HEK293 (cell line): ENCODE results near the gene OXCT2.
A peak's percentile ranks its signal among the peaks of the same experiment; 100 is the strongest.

ENCODE experiments used
- BCL11B ChIP-seq: fragments of 450-650 bp; formaldehyde crosslinking; IDR thresholded peaks from 2 replicates; pipeline ENCODE4 v1.5.1; 2016; ENCODE audit warnings: low read depth, missing biosample characterization, missing genetic modification characterization
- CTCF ChIP-seq: fragments of 450-650 bp; formaldehyde crosslinking; IDR thresholded peaks from 2 replicates; pipeline ENCODE4 v1.5.1; 2016; ENCODE audit warnings: missing biosample characterization, missing genetic modification characterization
- GLI4 ChIP-seq: fragments of 450-650 bp; formaldehyde crosslinking; IDR thresholded peaks from 2 replicates; pipeline ENCODE4 v1.5.1; 2016; ENCODE audit warnings: missing biosample characterization, missing genetic modification characterization
- GLIS1 ChIP-seq: fragments of 450-650 bp; formaldehyde crosslinking; IDR thresholded peaks from 2 replicates; pipeline ENCODE4 v1.5.1; 2016; ENCODE audit warnings: missing biosample characterization, missing genetic modification characterization
- HOXD13 ChIP-seq: sonication (generic); formaldehyde crosslinking; IDR thresholded peaks from 2 replicates; pipeline ENCODE4 v1.8.0; 2022; ENCODE audit warnings: missing genetic modification reagents, borderline replicate concordance
- IKZF3 ChIP-seq: fragments of 450-650 bp; IDR thresholded peaks from 2 replicates; pipeline ENCODE4 v1.5.0; 2018; ENCODE audit warnings: missing biosample characterization, mild to moderate bottlenecking, missing genetic modification characterization, moderate library complexity
- OVOL3 ChIP-seq: fragments of 450-650 bp; formaldehyde crosslinking; IDR thresholded peaks from 2 replicates; pipeline ENCODE4 v1.5.1; 2016; ENCODE audit warnings: missing biosample characterization, missing genetic modification characterization
- PBX3 ChIP-seq: sonication (generic); formaldehyde crosslinking; IDR thresholded peaks from 2 replicates; pipeline ENCODE4 v1.8.1; 2022; ENCODE audit warnings: mild to moderate bottlenecking, moderate library complexity, missing genetic modification reagents
- ZBTB1 ChIP-seq: fragments of 450-650 bp; formaldehyde crosslinking; IDR thresholded peaks from 2 replicates; pipeline ENCODE4 v1.5.1; 2016; ENCODE audit warnings: missing biosample characterization, missing genetic modification characterization
- ZBTB10 ChIP-seq: fragments of 450-650 bp; formaldehyde crosslinking; IDR thresholded peaks from 2 replicates; pipeline ENCODE4 v1.5.1; 2016; ENCODE audit warnings: missing biosample characterization, missing genetic modification characterization
- ZBTB21 ChIP-seq: fragments of 450-650 bp; formaldehyde crosslinking; IDR thresholded peaks from 2 replicates; pipeline ENCODE4 v1.5.1; 2017; ENCODE audit warnings: missing biosample characterization, missing genetic modification characterization
- ZBTB48 ChIP-seq: fragments of 450-650 bp; formaldehyde crosslinking; IDR thresholded peaks from 2 replicates; pipeline ENCODE4 v1.5.1; 2016; ENCODE audit warnings: missing biosample characterization, missing genetic modification characterization
- ZNF133 ChIP-seq: fragments of 450-650 bp; formaldehyde crosslinking; IDR thresholded peaks from 2 replicates; pipeline ENCODE4 v1.5.1; 2016; ENCODE audit warnings: missing biosample characterization, missing genetic modification characterization
- ZNF146 ChIP-seq: fragments of 450-650 bp; formaldehyde crosslinking; IDR thresholded peaks from 2 replicates; pipeline ENCODE4 v1.5.1; 2016; ENCODE audit warnings: missing biosample characterization, missing genetic modification characterization
- ZNF16 ChIP-seq: fragments of 450-650 bp; formaldehyde crosslinking; IDR thresholded peaks from 2 replicates; pipeline ENCODE4 v1.5.1; 2016; ENCODE audit warnings: low read depth, missing biosample characterization, missing genetic modification characterization
- ZNF302 ChIP-seq: fragments of 450-650 bp; formaldehyde crosslinking; IDR thresholded peaks from 2 replicates; pipeline ENCODE4 v1.5.1; 2016; ENCODE audit warnings: missing biosample characterization, missing genetic modification characterization, low read depth
- ZNF362 ChIP-seq: fragments of 450-650 bp; formaldehyde crosslinking; IDR thresholded peaks from 2 replicates; pipeline ENCODE4 v1.5.1; 2016; ENCODE audit warnings: missing biosample characterization, missing genetic modification characterization
- ZNF473 ChIP-seq: fragments of 450-650 bp; formaldehyde crosslinking; IDR thresholded peaks from 2 replicates; pipeline ENCODE4 v1.5.1; 2017; ENCODE audit warnings: missing biosample characterization, missing genetic modification characterization
- ZNF501 ChIP-seq: fragments of 450-650 bp; formaldehyde crosslinking; IDR thresholded peaks from 2 replicates; pipeline ENCODE4 v1.5.1; 2016; ENCODE audit warnings: missing biosample characterization, missing genetic modification characterization
- ZNF626 ChIP-seq: fragments of 450-650 bp; sonication (Bioruptor Pico); formaldehyde crosslinking; IDR thresholded peaks from 2 replicates; pipeline ENCODE4 v1.5.1; 2018; ENCODE audit warnings: missing biosample characterization, missing genetic modification characterization, inconsistent platforms
- ZNF645 ChIP-seq: fragments of 450-650 bp; formaldehyde crosslinking; IDR thresholded peaks from 2 replicates; pipeline ENCODE4; 2016; ENCODE audit warnings: missing biosample characterization, missing genetic modification characterization
- ZNF677 ChIP-seq: fragments of 450-650 bp; IDR thresholded peaks from 2 replicates; pipeline ENCODE4 v1.5.0; 2018; ENCODE audit warnings: missing biosample characterization, mild to moderate bottlenecking, missing genetic modification characterization, moderate library complexity
- TF ChIP-seq, protein P1 (sequence below): fragments of 450-650 bp; formaldehyde crosslinking; IDR thresholded peaks from 2 replicates; pipeline ENCODE4 v1.5.1; 2016; ENCODE audit warnings: missing biosample characterization, missing genetic modification characterization
- TF ChIP-seq, protein P2 (sequence below): fragments of 450-650 bp; formaldehyde crosslinking; conservative IDR thresholded peaks from 2 replicates; pipeline ENCODE4 v1.5.1; 2016; ENCODE audit warnings: low read depth, missing biosample characterization, missing genetic modification characterization

Gene OXCT2

GRCh38 chr1:39816415-39817090 lies 45.4 kb upstream of the OXCT2 start (continued):
- TF ChIP-seq, protein P1, sequence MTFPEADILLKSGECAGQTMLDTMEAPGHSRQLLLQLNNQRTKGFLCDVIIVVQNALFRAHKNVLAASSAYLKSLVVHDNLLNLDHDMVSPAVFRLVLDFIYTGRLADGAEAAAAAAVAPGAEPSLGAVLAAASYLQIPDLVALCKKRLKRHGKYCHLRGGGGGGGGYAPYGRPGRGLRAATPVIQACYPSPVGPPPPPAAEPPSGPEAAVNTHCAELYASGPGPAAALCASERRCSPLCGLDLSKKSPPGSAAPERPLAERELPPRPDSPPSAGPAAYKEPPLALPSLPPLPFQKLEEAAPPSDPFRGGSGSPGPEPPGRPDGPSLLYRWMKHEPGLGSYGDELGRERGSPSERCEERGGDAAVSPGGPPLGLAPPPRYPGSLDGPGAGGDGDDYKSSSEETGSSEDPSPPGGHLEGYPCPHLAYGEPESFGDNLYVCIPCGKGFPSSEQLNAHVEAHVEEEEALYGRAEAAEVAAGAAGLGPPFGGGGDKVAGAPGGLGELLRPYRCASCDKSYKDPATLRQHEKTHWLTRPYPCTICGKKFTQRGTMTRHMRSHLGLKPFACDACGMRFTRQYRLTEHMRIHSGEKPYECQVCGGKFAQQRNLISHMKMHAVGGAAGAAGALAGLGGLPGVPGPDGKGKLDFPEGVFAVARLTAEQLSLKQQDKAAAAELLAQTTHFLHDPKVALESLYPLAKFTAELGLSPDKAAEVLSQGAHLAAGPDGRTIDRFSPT (tag by site-specific recombination), result peak; percentile 45; the same call in 1 of the 2 replicates
- no peak for TF ChIP-seq ZNF501 (tag by site-specific recombination)
- peak; percentile 5; the same call in 1 of the 2 replicates for TF ChIP-seq GLIS1 (tag by site-specific recombination)
- TF ChIP-seq BCL11B (tag by site-specific recombination), result peak; percentile 45; the same call in 1 of the 2 replicates
- TF ChIP-seq IKZF3, result peak; percentile 53; the same call in 1 of the 2 replicates
- TF ChIP-seq ZNF146 (tag by site-specific recombination), result no peak
- TF ChIP-seq HOXD13, result no peak
- TF ChIP-seq ZBTB1, result no peak
- TF ChIP-seq PBX3 (CRISPR knock-in tag), result no peak
- no peak for TF ChIP-seq ZBTB10 (tag by site-specific recombination)
- peak; percentile 75 for TF ChIP-seq ZBTB21 (tag by site-specific recombination)
- TF ChIP-seq, protein P2, sequence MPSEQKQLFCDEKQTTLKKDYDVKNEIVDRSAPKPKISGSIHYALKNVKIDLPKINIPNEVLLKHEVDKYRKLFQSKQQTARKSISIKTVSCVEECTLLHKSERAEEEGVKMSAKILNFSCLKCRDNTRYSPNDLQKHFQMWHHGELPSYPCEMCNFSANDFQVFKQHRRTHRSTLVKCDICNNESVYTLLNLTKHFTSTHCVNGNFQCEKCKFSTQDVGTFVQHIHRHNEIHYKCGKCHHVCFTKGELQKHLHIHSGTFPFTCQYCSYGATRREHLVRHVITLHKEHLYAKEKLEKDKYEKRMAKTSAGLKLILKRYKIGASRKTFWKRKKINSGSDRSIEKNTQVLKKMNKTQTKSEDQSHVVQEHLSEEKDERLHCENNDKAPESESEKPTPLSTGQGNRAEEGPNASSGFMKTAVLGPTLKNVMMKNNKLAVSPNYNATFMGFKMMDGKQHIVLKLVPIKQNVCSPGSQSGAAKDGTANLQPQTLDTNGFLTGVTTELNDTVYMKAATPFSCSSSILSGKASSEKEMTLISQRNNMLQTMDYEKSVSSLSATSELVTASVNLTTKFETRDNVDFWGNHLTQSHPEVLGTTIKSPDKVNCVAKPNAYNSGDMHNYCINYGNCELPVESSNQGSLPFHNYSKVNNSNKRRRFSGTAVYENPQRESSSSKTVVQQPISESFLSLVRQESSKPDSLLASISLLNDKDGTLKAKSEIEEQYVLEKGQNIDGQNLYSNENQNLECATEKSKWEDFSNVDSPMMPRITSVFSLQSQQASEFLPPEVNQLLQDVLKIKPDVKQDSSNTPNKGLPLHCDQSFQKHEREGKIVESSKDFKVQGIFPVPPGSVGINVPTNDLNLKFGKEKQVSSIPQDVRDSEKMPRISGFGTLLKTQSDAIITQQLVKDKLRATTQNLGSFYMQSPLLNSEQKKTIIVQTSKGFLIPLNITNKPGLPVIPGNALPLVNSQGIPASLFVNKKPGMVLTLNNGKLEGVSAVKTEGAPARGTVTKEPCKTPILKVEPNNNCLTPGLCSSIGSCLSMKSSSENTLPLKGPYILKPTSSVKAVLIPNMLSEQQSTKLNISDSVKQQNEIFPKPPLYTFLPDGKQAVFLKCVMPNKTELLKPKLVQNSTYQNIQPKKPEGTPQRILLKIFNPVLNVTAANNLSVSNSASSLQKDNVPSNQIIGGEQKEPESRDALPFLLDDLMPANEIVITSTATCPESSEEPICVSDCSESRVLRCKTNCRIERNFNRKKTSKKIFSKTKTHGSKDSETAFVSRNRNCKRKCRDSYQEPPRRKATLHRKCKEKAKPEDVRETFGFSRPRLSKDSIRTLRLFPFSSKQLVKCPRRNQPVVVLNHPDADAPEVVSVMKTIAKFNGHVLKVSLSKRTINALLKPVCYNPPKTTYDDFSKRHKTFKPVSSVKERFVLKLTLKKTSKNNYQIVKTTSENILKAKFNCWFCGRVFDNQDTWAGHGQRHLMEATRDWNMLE (tag by site-specific recombination), result no peak
- TF ChIP-seq ZNF645 (tag by site-specific recombination), result no peak
- no peak for TF ChIP-seq OVOL3 (tag by site-specific recombination)
- TF ChIP-seq ZNF677, result no peak
- peak; percentile 82 for TF ChIP-seq ZBTB48 (tag by site-specific recombination)
- peak; percentile 76 for TF ChIP-seq CTCF
- TF ChIP-seq ZNF133 (tag by site-specific recombination), result no peak
- TF ChIP-seq ZNF16, result no peak
- no peak for TF ChIP-seq ZNF626 (tag by site-specific recombination)
- TF ChIP-seq ZNF302, result no peak
- no peak for TF ChIP-seq ZNF473
- no peak for TF ChIP-seq GLI4 (tag by site-specific recombination)
- TF ChIP-seq ZNF362 (tag by site-specific recombination), result no peak
